Suprapubic skin (tissue), 4 donors: ENCODE measurements around the gene NME3.

Source experiments
- CTCF ChIP-seq, 2 donors: fragments of 200-600 bp in 1 of 2; fragments of 450-650 bp in 1 of 2; sonication (generic) in 1 of 2; IDR thresholded peaks; one replicate each; pipeline ENCODE4 v1.5.1; 2016 to 2019; ENCODE audit warnings: antibody characterized with exemption in 2 of 2, mild to moderate bottlenecking in 1 of 2, moderate library complexity in 1 of 2
- EP300 ChIP-seq: sonication (generic); formaldehyde crosslinking; IDR thresholded peaks from one replicate; pipeline ENCODE4 v1.6.1; 2017; ENCODE audit warnings: antibody characterized with exemption
- POLR2A ChIP-seq, 2 donors: fragments of 450-650 bp; IDR thresholded peaks; one replicate each; pipeline ENCODE4 v1.6.1; 2017; ENCODE audit warnings: antibody characterized with exemption in 2 of 2, mild to moderate bottlenecking in 2 of 2, moderate library complexity in 2 of 2
- POLR2AphosphoS5 ChIP-seq, 3 donors: sonication (generic); formaldehyde crosslinking; IDR thresholded peaks; one replicate each; pipeline ENCODE4 v1.6.1; 2017; ENCODE audit warnings: antibody characterized with exemption in 3 of 3

- TF ChIP-seq POLR2AphosphoS5 (IDR thresholded peaks at IDR 0.05) (no peak), CTCF (IDR thresholded peaks at IDR 0.05) (no peak), EP300 (no peak), POLR2A (IDR thresholded peaks at IDR 0.05) (no peak)
These were observed 49.6 kb upstream of the NME3 start for GRCh38 chr16:1820946-1821290.
